Suprapubic skin (tissue), 4 donors: ENCODE data around the gene XYLT1.

ENCODE experiments used
- CTCF ChIP-seq, 2 donors: fragments of 200-600 bp in 1 of 2; fragments of 450-650 bp in 1 of 2; sonication (generic) in 1 of 2; IDR thresholded peaks; one replicate each; pipeline ENCODE4 v1.5.1; 2016 to 2019; ENCODE audit warnings: antibody characterized with exemption in 2 of 2, mild to moderate bottlenecking in 1 of 2, moderate library complexity in 1 of 2
- EP300 ChIP-seq: sonication (generic); formaldehyde crosslinking; IDR thresholded peaks from one replicate; pipeline ENCODE4 v1.6.1; 2017; ENCODE audit warnings: antibody characterized with exemption
- POLR2A ChIP-seq, 2 donors: fragments of 450-650 bp; IDR thresholded peaks; one replicate each; pipeline ENCODE4 v1.6.1; 2017; ENCODE audit warnings: antibody characterized with exemption in 2 of 2, mild to moderate bottlenecking in 2 of 2, moderate library complexity in 2 of 2
- POLR2AphosphoS5 ChIP-seq, 3 donors: sonication (generic); formaldehyde crosslinking; IDR thresholded peaks; one replicate each; pipeline ENCODE4 v1.6.1; 2017; ENCODE audit warnings: antibody characterized with exemption in 3 of 3

DNA sequence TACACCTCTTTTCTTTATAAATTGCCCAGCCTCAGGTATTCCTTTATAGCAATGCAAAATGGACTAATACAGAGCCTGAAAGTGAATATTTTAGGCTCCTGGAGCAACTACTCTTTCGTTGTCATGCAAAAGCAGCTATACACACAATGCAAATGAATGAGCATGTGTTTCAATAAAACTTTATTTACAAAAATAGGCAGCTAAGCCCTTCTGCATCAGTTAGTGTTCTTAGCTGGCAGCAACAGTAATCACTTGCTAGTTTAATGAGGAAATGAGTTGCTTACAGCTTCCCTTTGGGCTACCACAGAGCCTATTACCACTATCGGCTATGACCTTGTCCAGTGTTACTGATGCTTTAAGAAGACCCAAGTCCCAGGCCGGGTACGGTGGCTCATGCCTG lies 402.9 kb downstream of the XYLT1 start:
- TF ChIP-seq EP300, result no peak
- no peak for TF ChIP-seq POLR2A (IDR thresholded peaks at IDR 0.05)
- TF ChIP-seq CTCF (IDR thresholded peaks at IDR 0.05), result no peak
- TF ChIP-seq POLR2AphosphoS5 (IDR thresholded peaks at IDR 0.05), result no peak
